ENCODE measurements around the gene CADM1.

CADM1 gene

DNA sequence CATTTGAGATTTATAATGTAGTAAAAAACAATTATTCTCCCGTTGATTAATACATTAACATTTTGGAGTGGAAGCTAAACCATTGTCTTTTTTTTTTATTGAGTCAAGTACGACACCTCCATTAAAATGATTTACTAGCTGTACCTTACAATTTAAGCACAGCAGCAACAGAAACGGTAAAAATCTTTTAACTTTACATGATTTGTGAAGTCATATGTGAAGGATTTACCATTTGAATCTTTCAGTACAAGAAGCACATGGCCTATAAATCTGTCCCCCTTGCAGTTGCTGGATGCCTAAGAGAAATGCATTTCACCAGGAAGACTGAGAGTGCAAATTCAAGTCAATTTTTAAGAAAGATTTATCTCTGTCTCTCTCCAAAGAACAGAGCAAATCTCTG, 324.6 kb downstream of the CADM1 start:
- Histone ChIP-seq H3K4me1 (ENCODE audit: insufficient read depth, insufficient read length) (no peaks in the 10 kb centered on the region), H3K9me3 (ENCODE audit: insufficient read depth, low read length) (no peaks in the 10 kb centered on the region), H3K36me3 (ENCODE audit: insufficient read depth, insufficient read length, low read length) (no peaks in the 10 kb centered on the region), H3K27me3 (ENCODE audit: insufficient read depth, insufficient read length) (no peaks in the 10 kb centered on the region), H3K4me3 (ENCODE audit: insufficient read length, low read depth) (no peak overlapping the region), H3K9ac (ENCODE audit: insufficient read length, low read depth) (no peak overlapping the region)
- no peak for DNase-seq (ENCODE audit: low read depth, low spot score)
- TF ChIP-seq YY1 (IDR thresholded peaks at IDR 0.05; ENCODE audit: insufficient read depth, insufficient read length) (no peak), SUZ12 (IDR thresholded peaks at IDR 0.05; ENCODE audit: extremely low read depth, insufficient read depth, insufficient read length) (no peak), ZNF274 (IDR thresholded peaks at IDR 0.05; ENCODE audit: low read depth, low read length) (no peak)

GRCh38 chr11:115178705-115179104, 325.5 kb downstream of the CADM1 start:
- DNase-seq (ENCODE audit: low read depth, low spot score) = no peak
- Histone ChIP-seq H3K9ac (ENCODE audit: insufficient read length, low read depth) (no peak overlapping the region), H3K4me3 (ENCODE audit: insufficient read length, low read depth) (no peak overlapping the region), H3K36me3 (ENCODE audit: insufficient read depth, insufficient read length, low read length) (no peaks in the 10 kb centered on the region), H3K4me1 (ENCODE audit: insufficient read depth, insufficient read length) (no peaks in the 10 kb centered on the region), H3K9me3 (ENCODE audit: insufficient read depth, low read length) (no peaks in the 10 kb centered on the region), H3K27me3 (ENCODE audit: insufficient read depth, insufficient read length) (no peaks in the 10 kb centered on the region)
- TF ChIP-seq SUZ12 (IDR thresholded peaks at IDR 0.05; ENCODE audit: extremely low read depth, insufficient read depth, insufficient read length) (no peak), ZNF274 (IDR thresholded peaks at IDR 0.05; ENCODE audit: low read depth, low read length) (no peak), YY1 (IDR thresholded peaks at IDR 0.05; ENCODE audit: insufficient read depth, insufficient read length) (no peak)

DNA sequence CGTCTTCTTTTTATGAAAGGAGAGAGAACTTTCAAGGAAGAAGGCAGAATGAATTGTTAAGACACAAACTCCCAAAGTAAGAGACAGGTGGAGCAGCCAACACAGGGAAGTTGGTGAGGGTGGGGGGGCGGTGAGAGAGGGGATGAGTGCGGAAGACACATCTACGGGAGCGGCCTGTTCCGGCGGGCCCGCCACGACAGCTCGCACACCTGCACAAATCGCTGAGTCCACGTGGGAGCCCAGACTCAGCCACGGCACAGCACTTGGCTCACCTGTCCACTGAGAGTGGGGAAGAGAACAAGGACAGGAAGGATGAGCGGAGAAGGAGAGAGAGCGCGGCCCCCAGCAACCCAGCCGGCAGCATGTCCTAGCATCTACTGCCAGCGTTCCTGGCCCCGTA, 331.1 kb downstream of the CADM1 start:
- no peaks in the 10 kb centered on the region for H3K9me3 ChIP-seq (ENCODE audit: insufficient read depth, low read length)
- H3K27me3 ChIP-seq (ENCODE audit: insufficient read depth, insufficient read length) = no peaks in the 10 kb centered on the region
- DNase-seq (ENCODE audit: low read depth, low spot score) = no peak
- no peak overlapping the region for H3K9ac ChIP-seq (ENCODE audit: insufficient read length, low read depth)
- H3K4me1 ChIP-seq (ENCODE audit: insufficient read depth, insufficient read length) = no peaks in the 10 kb centered on the region
- H3K36me3 ChIP-seq (ENCODE audit: insufficient read depth, insufficient read length, low read length) = no peaks in the 10 kb centered on the region
- H3K4me3 ChIP-seq (ENCODE audit: insufficient read length, low read depth) = no peak overlapping the region
- TF ChIP-seq YY1 (IDR thresholded peaks at IDR 0.05; ENCODE audit: insufficient read depth, insufficient read length) (no peak), ZNF274 (IDR thresholded peaks at IDR 0.05; ENCODE audit: low read depth, low read length) (no peak), SUZ12 (IDR thresholded peaks at IDR 0.05; ENCODE audit: extremely low read depth, insufficient read depth, insufficient read length) (no peak)

DNA sequence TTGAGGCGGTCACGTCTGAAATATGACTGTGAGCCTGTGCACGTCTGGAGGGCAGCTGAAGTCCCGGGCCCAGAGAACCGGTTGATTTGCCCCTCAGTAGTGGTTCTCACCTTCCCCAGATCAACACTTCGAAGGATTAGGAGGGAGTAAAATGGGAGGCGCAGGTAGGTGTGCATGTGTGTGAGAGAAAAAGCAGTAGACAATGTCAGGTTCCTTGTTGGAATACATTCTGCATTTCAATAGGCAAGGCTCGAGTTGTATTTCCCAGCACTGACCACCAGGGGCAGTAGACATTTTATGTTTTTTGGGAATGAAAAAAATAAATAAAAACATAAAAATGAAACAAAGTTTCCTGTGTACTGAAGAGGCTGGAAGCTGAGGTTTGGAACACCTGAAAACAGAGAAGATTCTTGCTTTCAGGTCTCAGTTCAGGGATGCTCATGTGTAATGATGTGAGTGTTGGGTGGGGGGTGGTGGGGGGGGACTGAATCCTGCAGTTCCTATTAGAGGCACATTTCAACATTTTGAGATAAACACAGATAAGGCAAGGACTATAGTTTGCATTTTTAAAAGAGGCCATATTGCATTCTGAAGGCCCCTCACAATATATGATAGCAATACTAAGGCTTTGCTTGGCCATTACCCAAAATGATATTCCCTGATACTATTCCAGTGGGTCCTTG, 333.9 kb downstream of the CADM1 start:
- no peaks in the 10 kb centered on the region for H3K36me3 ChIP-seq (ENCODE audit: insufficient read depth, insufficient read length, low read length)
- DNase-seq (ENCODE audit: low read depth, low spot score) = peak; percentile 20

GRCh38 chr11:115169251-115169650, 335.0 kb downstream of the CADM1 start:
- Histone ChIP-seq H3K36me3 (ENCODE audit: insufficient read depth, insufficient read length, low read length) (no peaks in the 10 kb centered on the region), H3K27me3 (ENCODE audit: insufficient read depth, insufficient read length) (no peaks in the 10 kb centered on the region), H3K4me1 (ENCODE audit: insufficient read depth, insufficient read length) (no peaks in the 10 kb centered on the region), H3K9ac (ENCODE audit: insufficient read length, low read depth) (no peak overlapping the region), H3K9me3 (ENCODE audit: insufficient read depth, low read length) (no peaks in the 10 kb centered on the region), H3K4me3 (ENCODE audit: insufficient read length, low read depth) (no peak overlapping the region)
- no peak for DNase-seq (ENCODE audit: low read depth, low spot score)
- TF ChIP-seq ZNF274 (IDR thresholded peaks at IDR 0.05; ENCODE audit: low read depth, low read length) (no peak), YY1 (IDR thresholded peaks at IDR 0.05; ENCODE audit: insufficient read depth, insufficient read length) (no peak), SUZ12 (IDR thresholded peaks at IDR 0.05; ENCODE audit: extremely low read depth, insufficient read depth, insufficient read length) (no peak)

More for the DNA sequence above, 333.9 kb downstream of the CADM1 start:
- H3K4me3 ChIP-seq (ENCODE audit: insufficient read length, low read depth) = no peak overlapping the region
- H3K9me3 ChIP-seq (ENCODE audit: insufficient read depth, low read length) = no peaks in the 10 kb centered on the region
- no peak for TF ChIP-seq YY1 (IDR thresholded peaks at IDR 0.05; ENCODE audit: insufficient read depth, insufficient read length)
- no peak for TF ChIP-seq SUZ12 (IDR thresholded peaks at IDR 0.05; ENCODE audit: extremely low read depth, insufficient read depth, insufficient read length)
- no peak overlapping the region for H3K9ac ChIP-seq (ENCODE audit: insufficient read length, low read depth)
- H3K4me1 ChIP-seq (ENCODE audit: insufficient read depth, insufficient read length) = no peaks in the 10 kb centered on the region
- no peaks in the 10 kb centered on the region for H3K27me3 ChIP-seq (ENCODE audit: insufficient read depth, insufficient read length)

DNA sequence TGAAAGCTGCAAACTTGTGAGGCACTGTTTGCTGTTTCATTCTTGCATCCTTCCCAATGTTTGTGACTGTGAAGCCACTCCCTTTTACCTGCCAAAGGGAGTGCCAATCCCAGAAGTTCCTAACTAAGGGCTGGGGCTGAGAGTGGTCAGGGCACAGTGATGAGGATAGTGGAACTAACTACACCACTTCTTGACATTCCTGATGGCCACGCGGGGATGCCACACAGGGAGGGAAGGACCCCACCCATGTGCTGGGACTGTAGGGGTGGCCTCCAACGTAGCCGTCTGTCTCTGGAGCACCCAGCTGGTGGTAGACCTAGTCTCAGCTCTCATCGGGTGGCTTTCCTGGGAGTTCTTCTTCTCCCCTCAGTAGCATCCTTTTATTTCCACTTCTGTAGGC, 335.5 kb downstream of the CADM1 start:
- H3K36me3 ChIP-seq (ENCODE audit: insufficient read depth, insufficient read length, low read length) = no peaks in the 10 kb centered on the region
- H3K9ac ChIP-seq (ENCODE audit: insufficient read length, low read depth) = no peak overlapping the region
- H3K9me3 ChIP-seq (ENCODE audit: insufficient read depth, low read length) = no peaks in the 10 kb centered on the region
- no peak overlapping the region for H3K4me3 ChIP-seq (ENCODE audit: insufficient read length, low read depth)
- DNase-seq (ENCODE audit: low read depth, low spot score) = no peak
- no peaks in the 10 kb centered on the region for H3K27me3 ChIP-seq (ENCODE audit: insufficient read depth, insufficient read length)
- TF ChIP-seq SUZ12 (IDR thresholded peaks at IDR 0.05; ENCODE audit: extremely low read depth, insufficient read depth, insufficient read length) = no peak
- TF ChIP-seq YY1 (IDR thresholded peaks at IDR 0.05; ENCODE audit: insufficient read depth, insufficient read length) = no peak
- no peak for TF ChIP-seq ZNF274 (IDR thresholded peaks at IDR 0.05; ENCODE audit: low read depth, low read length)
- no peaks in the 10 kb centered on the region for H3K4me1 ChIP-seq (ENCODE audit: insufficient read depth, insufficient read length)

DNA sequence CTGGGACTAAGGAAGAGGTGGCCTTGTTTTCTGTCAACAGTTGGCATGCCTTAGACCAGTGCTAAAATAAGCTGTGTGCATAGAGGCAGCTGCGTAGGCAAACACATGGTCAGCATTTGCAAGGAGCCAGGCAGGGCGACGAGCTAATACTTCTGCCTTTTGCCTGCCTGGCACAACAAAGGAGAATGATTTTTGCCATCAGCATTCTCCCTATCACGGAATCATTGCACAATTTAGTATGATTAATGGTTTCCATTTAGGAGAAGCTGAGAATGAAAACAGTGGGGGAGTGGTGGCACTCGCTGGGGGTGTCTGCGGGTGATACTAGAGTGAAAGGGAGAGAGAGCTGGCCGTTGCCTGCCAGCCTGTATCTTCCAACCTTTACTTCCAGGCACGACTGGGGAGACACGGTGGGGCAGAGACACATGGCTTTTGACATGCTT, 336.0 kb downstream of the CADM1 start:
- H3K27me3 ChIP-seq (ENCODE audit: insufficient read depth, insufficient read length) = no peaks in the 10 kb centered on the region
- H3K4me1 ChIP-seq (ENCODE audit: insufficient read depth, insufficient read length) = no peaks in the 10 kb centered on the region
- no peak overlapping the region for H3K4me3 ChIP-seq (ENCODE audit: insufficient read length, low read depth)
- DNase-seq (ENCODE audit: low read depth, low spot score) = no peak
- H3K9ac ChIP-seq (ENCODE audit: insufficient read length, low read depth) = no peak overlapping the region
- no peaks in the 10 kb centered on the region for H3K9me3 ChIP-seq (ENCODE audit: insufficient read depth, low read length)
- H3K36me3 ChIP-seq (ENCODE audit: insufficient read depth, insufficient read length, low read length) = no peaks in the 10 kb centered on the region
- no peak for TF ChIP-seq ZNF274 (IDR thresholded peaks at IDR 0.05; ENCODE audit: low read depth, low read length)
- TF ChIP-seq SUZ12 (IDR thresholded peaks at IDR 0.05; ENCODE audit: extremely low read depth, insufficient read depth, insufficient read length) = no peak
- no peak for TF ChIP-seq YY1 (IDR thresholded peaks at IDR 0.05; ENCODE audit: insufficient read depth, insufficient read length)

Measured in NT2/D1 (cell line).